Activated T-helper 9 cell treated with anti-CD3 and anti-CD28 coated beads, Interleukin-2, amount 50 U/mL, for 16 hours (primary cell): ENCODE results near the gene CPT1B.
"Not testable (repeated sequence)": the region's sequence is repeated elsewhere in the genome, so short reads cannot be mapped to it uniquely, and the experiment has no call there.

Experiments
- DNase-seq: peaks from one replicate; pipeline ENCODE4 v3.0.0-alpha.2; 2020; ENCODE audit warnings: low read depth

The CPT1B gene

GRCh38 chr22:50527921-50528681 is 50.1 kb downstream of the CPT1B start:
- DNase-seq, result no peak

DNA sequence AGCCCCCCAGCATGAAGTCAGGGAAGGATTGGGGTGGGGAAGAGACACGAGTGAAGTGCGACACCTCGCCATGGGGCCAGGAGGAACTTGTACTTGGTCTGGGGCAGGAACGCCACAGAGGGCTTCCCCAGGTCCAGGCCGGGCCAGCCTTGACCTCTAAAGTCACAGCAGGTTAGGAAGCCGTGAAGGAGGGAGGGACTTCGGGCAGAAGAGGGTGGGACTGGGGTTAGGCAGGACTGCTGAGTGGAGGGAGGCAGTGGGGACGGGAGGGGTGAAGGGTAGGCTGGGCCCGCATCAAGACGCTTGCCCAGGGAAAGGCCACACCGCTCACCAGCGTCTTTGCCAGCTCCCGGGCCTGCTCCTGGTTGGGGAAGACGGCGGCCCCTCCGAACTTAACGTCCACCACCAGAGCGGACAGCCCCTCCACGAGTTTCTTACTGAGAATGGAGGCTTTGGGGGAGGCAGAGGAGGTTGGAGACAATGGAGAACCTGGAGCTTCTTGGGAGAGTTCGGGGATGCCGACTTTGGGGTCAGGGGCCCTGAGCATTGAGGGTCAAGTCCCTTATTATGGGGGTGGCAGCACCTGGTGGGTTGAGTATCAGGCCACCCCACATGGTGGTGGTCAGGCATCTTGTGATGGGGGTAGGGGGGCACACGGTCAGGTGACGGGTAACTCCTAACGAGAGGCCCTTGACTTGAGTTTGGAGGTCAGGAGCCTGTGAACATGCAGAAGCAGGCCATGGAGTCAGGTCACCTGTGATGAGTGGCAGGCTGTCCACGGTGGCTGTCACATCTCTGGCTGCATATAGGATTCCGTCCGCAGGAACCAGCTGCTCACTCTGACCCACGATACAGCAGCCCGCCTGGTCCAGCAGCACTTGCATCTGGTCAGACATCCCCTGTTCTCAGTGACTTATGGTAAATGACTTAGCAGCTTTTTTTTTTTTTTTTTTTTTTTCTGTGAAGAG is 51.1 kb downstream of the CPT1B start:
- no peak for DNase-seq

GRCh38 chr22:50526108-50526833 is 52.0 kb downstream of the CPT1B start:
- DNase-seq, result peak; percentile 75

- DNase-seq, result no peak
Measured at GRCh38 chr22:50525858-50526107, 52.4 kb downstream of the CPT1B start.

- DNase-seq, result peak; percentile 98
Measured at GRCh38 chr22:50525104-50525857, 52.9 kb downstream of the CPT1B start, which contains the start of gene SCO2. TSS of gene SCO2 (minus strand) at chr22:50525598. CDS start at chr22:50524411, 1,187 bp downstream.

- DNase-seq, result no peak
Measured at GRCh38 chr22:50524676-50525103, 53.5 kb downstream of the CPT1B start.

- DNase-seq, result no peak
Measured at GRCh38 chr22:50523806-50524675, 54.2 kb downstream of the CPT1B start.

DNA sequence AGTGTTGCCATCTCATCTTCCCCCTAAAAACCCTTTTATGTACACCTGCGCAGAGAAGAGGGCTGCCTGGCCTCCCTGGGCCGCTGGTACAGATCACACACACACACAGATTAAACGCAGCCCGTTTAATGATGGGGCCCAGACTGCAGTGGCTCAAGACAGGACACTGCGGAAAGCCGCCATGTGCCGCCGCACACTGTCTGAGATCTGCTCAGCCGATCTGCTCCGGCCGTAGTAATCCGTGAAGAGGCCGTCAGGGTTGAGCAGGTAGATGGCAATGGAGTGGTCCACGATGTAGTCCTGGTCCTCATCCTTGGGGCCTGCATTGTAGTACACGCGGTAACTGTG is 54.8 kb downstream of the CPT1B start:
- DNase-seq, result no peak

- DNase-seq, result no peak
Measured at GRCh38 chr22:50522806-50523438, 55.3 kb downstream of the CPT1B start.

DNA sequence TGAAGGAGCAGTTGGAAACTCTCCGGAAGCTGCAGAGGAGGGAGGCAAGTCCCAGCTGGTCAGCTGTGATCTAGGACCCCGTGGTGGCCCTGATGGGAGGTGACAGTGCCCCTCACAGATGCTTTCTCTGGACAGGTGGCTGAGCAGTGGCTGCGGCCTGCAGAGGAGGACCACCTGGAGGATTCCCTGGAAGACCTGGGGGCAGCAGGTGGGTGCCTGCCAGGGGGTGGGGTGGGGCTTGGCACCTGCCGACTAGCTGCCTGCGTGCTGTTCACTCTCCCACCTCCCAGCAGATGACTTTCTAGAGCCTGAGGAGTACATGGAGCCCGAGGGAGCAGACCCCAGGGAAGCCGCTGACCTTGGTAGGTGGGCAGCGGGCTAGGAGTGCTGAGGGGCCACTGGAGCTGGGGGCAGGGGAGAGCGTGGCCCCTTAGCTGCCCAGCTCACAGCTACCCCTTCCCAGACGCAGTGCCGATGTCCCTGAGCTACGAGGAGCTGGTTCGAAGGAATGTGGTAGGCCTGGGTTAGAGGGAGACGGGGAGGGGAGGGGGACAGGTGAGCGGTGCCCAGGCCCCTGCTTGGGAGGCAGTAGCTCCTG is 55.9 kb downstream of the CPT1B start:
- no peak for DNase-seq

DNA sequence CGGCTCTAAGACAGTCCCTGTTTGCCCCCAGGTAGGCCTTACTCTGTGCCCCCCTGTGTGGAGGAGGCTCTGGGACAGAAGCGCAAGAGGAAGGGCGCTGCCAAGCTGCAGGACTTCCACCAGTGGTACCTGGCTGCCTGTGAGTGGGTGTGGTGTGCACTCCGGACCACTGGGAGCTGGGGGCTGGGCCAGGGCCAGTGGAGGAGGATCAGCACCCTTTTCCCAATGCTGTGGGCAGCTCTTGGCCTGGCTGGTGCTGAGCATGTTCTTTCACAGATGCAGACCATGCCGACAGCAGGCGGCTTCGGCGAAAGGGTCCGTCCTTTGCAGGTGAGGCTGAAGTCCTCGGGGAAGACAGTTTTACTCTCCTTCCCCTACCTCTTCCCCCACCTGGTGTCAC is 56.5 kb downstream of the CPT1B start:
- no peak for DNase-seq

- DNase-seq, result no peak
Measured at GRCh38 chr22:50520826-50521453, 57.3 kb downstream of the CPT1B start.

DNA sequence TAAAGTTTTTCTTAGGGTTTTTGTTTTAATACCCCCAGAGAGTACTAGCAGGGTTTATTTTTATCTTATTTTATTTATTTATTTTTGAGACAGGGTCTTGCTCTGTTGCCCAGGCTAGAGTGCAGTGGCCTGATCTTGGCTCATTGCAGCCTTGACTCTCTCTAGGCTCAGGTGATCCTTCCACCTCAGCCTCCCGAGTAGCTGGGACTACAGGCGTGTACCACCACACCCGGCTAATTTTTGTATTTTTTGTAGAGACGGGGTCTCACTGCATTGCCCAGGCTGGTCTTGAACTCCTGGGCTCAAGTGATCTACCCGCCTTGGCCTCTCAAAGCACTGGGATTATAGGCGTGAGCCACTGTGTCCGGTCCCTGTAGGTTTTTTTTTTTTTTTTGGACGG is 58.0 kb downstream of the CPT1B start:
- not testable (repeated sequence) for DNase-seq

DNA sequence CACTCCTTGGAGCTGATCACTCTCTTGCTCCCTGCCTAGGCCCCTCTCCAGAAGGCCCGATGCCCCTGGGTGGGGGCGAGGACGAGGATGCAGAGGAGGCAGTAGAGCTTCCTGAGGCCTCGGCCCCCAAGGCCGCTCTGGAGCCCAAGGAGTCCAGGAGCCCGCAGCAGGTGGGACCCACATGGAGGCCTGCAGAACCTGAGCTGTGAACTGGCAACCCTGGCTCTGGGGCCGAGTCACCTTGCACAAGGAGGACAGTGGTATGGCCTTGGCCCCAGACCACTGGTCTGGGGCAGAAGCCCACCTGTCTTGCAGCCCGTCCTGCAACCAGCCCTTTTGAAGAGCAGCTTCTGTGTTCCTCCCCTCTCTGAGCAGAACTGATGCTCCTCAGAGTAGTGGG is 59.1 kb downstream of the CPT1B start:
- DNase-seq, result no peak
